HG03139 (cell line): ENCODE measurements around the gene TRMT112.

ENCODE experiments used
- ATAC-seq: cut with Tn5 transposase; IDR thresholded peaks from one replicate; pipeline ENCODE4 v1.9.1; 2021; ENCODE audit not compliant: unreplicated experiment

The TRMT112 gene

DNA sequence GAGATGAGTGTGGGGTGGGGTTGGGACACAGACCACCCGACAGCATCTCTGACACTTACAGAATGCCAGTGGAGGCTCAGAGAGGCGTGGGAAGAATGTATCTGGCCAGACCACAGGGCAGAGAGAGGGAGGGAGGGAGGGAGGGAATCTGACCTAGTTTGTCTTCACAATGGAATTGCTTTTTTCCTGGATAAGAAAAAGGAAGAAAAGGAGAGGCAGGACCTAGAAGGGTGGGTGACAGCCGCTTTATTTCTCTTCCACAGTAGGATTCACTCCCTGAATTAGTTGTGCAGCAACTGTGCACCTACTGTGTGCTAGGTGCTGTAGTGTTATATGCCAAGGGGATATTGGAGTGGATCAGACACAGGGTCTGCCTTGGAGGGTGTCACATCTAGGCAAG is 22.6 kb downstream of the TRMT112 start:
- no peak for ATAC-seq

DNA sequence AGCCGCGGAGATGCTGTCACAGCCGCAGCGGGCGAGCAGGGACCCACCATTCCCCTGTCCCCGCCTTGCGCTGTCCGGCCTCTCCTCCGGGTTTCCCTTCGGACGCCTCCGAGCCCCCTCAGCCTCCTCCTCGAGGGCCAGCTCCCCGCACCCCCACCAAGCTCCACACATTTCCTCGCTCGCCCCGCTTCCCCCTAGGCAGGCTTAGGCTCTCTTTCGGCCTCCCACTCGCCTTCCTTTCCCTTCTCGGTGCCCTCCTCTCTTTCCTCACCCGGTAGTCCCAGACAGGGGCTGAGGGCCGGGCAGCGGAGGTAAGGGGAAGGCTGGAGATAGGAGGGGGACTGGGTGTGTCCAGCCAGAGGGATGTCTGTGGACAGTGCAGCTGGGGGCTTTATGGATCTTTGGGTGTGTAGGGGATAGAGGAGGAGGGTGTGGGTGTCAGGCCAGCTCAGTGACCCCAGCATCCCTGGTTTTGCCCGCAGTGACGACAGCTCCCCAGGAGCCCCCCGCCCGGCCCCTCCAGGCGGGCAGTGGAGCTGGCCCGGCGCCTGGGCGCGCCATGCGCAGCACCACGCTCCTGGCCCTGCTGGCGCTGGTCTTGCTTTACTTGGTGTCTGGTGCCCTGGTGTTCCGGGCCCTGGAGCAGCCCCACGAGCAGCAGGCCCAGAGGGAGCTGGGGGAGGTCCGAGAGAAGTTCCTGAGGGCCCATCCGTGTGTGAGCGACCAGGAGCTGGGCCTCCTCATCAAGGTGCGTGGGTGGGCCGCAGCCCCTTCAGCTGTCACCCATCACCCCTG is 24.7 kb downstream of the TRMT112 start:
- no peak for ATAC-seq

DNA sequence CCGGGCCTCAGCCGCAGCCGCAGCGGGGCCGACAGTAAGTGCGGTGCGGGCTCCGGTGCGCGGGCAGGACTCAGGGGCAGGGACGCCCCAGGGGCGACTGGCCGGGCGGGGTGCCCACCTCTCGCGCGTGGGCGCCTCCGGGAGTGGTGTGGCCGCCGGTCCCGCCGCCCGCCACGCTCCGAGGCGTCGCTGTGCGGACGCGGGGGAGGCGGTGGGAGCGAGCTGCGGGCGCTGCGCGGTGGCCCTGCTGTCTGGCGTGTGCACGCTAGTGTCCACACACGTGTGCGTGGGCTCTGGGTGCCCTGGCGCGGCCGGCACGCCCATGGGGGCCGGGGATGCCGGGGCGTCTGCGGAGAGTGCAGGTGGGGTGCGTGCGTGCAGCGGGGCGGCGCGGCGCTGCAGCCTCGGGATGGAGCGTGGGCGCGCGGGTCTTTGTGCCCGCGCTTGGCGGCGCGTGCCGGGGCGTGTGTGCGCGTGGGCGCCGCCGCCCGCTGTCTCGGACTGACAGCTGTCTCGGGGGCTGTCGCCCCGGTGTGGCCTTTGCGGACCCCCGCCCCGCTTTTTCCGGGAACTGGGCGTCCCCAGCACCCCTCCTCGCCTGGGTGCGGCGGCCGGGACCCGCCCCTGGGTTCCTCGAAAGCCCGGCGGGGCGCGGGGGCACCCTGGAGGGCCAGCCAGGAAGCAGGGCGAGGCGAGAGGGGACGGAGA is 25.5 kb downstream of the TRMT112 start:
- no peak for ATAC-seq

DNA sequence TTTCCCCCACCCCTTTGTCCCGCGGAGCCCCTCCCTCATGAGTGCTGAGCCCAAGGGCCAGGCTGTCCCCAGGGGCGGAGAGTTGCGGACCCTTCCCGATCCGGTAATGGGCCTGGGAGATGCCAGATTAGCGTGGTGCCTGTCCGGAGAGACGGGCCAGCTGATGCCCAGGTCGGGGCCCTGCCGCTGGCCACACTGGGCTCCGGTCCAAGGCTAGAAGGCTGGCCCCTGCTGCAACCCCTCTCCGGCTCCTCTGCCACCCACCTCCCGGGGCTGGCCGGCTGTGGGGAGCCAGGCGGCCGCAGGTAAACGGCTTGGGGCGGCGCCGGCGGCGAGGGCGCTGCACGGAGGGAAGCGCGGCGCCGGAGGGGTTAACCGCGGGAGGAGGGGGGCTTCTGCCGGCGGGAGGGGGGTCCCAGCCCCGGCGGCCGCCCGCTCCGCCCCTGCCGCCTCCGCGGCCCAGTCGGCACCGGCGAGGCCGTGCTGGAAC is 26.1 kb downstream of the TRMT112 start, which contains the start of gene KCNK4:
Gene KCNK4 (plus strand): TSS at position 41 of the 490 bp plus-strand sequence. CDS start 1,717 bp downstream, outside the sequence.
- ATAC-seq = no peak

DNA sequence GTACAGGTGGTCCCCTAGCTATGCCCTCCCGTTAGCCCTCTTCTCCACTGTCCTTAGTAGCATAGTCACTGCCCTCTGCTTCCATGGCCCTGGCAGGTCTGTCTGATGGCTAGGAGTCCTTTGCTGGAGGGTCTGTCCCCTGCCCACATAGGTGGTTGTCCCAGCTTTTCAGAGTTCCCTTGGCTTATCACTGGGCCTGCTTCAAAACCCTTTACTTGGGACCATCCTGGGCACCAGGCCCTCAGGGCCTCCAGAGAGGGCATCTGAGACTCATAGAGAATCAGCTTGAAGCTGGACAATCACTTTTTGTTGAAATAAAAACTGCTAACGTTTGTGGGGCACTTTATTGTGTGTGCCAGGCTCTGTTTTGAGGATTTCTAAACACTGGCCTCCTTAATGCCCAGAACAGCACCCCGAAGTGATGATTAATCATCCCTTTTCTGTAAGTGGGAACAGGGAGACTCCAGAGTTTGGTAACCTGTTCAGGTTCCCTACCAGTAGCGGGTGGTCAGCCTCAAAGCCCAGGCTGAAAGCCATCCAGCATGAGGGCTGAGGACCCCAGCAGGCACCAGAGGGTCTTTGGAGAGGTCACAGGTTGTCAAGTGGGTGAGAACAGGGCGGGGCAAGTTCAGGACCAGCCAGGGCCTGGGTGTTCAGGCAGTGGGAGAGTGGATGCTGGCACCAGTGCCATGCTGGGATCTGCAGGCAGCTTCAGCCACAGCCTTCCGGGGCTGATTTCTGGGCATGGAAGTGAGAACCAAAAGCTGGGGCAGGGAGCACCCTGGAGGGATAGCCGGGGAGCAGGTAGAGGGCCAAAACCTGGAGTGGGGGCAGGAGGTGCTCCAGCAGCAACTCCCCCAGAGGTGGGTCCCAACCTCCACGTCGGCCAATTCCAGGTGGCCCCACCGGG is 26.8 kb downstream of the TRMT112 start:
- no peak for ATAC-seq

DNA sequence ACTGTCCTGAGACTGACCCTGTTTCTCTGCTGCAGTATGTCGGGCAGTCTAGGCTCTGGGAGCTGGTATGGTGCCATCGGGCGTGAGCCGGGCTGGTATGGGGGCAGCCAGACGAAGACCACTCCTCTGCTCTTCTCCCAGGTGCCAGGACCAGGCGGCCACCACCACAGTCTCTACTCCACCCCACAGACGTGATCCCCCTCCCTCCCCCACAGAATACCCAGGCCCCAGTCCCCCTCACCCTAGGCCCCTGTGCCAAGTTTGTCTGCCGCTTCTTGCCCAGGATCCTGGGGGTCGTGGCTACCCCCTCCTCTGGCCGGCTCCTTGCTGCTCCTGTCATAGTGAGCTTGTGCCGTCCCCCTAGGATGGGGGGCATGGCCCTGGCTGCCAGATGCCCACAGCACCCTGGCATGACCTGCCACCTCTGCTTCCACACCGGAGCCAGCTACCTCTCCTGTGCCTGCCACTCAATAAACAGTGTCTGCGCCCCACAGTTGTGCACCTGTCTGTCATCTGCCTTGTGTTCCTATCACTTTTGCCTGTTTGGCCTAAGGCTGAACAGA is 28.3 kb downstream of the TRMT112 start:
- no peak for ATAC-seq

DNA sequence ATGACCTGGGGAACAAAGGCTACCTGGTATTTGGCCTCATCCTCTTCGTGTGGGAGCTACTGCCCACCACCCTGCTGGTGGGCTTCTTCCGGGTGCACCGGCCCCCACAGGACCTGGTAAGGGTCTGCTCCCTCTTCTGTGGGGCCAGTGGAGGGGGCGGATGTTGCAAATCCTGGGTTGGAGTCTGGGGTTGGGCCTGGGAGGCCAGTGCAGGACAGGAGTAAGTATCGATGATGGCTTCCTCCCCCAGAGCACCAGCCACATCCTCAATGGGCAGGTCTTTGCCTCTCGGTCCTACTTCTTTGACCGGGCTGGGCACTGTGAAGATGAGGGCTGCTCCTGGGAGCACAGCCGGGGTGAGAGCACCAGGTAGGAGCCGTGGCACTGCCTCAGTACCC is 29.0 kb downstream of the TRMT112 start:
- ATAC-seq = no peak

DNA sequence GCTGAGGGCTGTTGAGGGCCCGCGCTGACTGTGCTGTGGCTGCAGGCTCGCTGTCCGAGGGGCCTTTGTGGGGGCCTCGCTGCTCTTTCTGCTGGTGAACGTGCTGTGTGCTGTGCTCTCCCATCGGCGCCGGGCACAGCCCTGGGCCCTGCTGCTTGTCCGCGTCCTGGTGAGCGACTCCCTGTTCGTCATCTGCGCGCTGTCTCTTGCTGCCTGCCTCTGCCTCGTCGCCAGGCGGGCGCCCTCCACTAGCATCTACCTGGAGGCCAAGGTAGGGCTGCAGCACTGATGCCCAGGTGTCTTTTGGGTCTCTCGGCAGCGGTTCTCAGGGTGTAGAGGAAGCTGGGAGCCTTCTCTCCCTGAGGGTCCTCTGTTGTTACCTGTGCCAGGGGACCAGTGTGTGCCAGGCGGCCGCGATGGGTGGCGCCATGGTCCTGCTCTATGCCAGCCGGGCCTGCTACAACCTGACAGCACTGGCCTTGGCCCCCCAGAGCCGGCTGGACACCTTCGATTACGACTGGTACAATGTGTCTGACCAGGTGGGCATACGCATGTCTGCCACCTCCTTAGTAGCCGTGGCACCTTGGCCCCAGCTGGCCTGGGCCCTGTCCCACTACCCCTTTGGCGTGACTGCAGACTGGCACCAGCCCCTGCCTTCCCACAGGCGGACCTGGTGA is 29.5 kb downstream of the TRMT112 start:
- no peak for ATAC-seq

DNA sequence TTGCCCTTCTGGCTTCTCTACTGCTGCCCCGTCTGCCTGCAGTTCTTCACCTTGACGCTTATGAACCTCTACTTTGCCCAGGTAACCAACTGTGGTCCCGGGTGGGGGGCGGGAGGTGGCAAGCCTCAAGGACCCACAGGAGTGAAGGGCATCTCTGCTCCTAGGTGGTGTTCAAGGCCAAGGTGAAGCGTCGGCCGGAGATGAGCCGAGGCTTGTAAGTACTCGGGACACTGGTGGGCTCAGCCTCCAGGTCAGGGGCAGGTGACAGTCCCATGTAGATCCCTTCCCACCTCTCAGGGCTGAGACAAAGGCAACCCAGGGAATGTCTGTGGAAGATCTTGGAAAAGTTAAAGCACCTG is 30.6 kb downstream of the TRMT112 start:
- ATAC-seq = no peak

DNA sequence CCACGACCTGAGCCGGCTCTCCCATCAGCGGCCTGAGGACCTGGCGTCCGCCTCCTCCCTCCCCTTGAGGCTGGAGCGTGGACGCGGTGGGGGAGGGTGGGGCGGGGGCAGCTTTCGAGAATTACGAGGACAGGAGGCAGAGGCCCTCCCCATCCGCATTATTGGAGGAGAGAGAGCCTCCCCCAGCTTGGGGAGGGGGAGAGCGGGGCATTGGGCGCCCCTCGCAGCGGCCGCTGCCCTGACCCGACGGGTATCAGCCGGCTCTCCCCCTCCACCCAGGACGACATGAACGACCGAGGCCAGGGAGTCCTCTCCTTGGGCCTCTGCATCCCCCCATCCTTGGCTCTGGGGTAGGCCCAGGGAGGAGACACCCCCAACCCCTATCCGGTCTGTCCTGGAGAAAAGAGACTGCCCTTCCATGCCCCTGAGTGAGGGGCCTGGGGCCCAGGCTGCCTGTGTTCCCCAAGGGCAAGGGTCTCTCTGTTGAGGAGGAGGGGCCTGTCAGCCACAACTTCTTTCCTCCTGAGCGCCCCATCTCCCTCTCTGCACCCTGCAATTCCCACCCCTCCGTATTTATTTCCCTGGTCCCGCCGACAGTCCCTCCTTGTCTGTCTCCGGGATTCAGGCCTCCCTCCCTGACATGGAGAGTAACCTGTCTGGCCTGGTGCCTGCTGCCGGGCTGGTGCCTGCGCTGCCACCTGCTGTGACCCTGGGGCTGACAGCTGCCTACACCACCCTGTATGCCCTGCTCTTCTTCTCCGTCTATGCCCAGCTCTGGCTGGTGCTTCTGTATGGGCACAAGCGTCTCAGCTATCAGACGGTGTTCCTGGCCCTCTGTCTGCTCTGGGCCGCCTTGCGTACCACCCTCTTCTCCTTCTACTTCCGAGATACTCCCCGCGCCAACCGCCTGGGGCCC is 31.2 kb downstream of the TRMT112 start:
- ATAC-seq = no peak

DNA sequence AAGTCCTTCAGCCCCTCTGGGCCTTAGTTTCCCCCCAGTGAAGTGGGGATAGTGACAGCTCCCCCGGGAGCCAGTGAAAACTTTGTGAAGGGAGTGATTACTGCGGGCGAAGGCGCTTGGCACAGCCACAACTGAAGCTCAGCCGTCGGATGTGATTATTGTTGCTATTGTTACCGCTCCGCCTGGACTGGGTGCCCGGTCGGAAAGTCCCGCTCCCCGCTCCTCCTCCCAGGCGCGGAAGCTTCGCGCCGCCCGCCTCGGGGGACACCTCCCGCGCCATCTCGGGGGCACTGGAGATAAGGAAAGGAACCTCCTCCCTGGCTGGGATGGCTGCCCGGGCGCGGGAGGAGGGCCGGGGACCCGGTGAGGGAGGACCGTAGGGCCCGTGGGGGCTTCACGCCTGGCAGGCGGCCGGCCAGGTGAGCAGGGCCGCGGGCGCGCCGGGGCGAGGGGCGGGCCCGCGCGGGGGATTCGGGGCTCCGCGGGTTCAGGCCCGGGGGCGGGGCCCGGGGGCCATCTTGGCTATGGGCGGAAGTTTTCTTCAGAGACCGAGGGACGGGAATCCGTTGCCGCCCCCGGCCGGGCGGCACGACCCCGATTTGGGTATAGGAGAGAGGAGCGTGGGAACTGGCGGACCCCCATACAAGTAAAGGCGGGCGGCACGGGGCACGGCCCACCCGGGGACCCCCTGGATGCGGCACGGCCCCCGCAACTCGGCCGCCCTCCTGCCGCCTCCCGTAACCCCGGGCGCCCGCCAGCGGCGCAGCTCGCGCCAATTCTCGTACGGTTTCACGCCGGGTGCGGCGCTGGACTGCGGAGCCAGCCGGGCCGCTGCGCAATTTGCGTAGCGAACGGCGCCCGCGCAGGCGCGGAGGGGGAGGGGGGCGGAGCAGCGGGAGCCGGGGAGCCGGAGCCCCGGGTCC is 32.1 kb downstream of the TRMT112 start, which contains the start of gene GPR137:
Gene GPR137 (plus strand): TSS at position 887 of the 923 bp plus-strand sequence. CDS start 677 bp downstream, outside the sequence.
- peak; percentile 48 for ATAC-seq

DNA sequence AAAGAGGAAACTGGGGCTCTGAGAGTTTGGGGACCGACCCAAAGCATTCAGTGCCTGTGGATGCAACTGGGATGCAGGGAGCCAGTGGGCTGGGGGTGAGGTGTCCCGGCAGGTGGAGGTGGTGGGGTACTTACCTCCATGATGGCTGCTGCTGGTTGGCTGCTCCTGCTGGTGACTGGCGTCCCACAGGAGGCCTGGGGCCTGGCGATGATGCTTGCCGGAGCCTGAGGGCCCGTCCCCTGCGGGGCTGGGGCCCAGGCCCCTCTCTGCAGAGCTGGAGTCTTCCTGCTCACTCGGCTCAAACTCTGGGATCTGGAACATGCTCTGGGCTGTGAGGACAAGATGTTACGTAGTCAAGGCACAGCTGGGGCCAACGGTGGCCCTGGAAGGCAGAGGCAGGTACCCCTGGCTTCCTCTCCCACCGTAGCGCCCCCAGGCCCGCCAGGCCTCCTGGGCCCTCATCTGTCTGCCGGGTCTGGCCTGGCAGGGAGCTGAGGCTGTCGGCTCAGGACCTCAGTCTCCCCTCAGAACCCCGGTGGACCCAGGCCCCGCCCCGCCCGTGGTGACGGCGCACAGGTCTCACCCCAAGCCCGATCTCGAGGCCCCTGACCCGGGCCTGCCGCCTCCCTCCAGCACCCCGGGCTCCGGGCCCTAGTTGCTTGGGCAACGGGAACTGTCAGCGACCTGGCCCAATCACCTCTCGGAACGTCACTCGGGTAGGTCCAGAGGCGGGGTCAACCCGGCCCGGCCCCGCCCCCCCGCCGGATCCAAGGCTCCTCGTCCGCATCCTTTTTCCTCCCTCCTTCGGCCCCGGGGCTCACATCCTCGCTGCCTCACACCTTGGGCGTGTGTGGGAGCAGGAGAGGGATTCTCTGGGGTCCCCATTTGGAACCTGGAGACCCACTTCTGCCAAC is 33.1 kb downstream of the TRMT112 start, which contains the start of gene BAD:
Gene BAD (minus strand): TSS at position 618 of the 914 bp plus-strand sequence. CDS start 297 bp downstream, at position 321.
- ATAC-seq = peak; percentile 60

DNA sequence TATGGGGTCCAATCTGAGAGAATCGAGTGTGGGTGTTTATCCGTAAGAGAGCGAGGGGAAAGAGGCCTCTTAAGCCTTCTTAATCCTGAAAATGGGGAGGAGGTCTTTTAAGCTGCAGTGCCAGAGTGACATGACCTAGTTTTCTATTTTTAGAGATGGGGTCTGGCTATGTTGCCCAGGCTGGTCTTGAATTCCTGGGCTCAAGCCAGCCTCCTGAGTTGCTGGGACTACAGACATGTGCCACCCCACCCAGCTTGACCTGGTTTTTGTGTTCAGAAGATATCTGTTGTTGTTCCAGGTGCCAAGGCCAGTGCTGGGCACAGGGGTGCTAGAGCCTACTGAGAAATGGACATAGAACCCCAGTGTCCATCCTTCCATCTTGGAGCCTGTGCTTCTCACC is 34.3 kb downstream of the TRMT112 start:
- no peak for ATAC-seq

DNA sequence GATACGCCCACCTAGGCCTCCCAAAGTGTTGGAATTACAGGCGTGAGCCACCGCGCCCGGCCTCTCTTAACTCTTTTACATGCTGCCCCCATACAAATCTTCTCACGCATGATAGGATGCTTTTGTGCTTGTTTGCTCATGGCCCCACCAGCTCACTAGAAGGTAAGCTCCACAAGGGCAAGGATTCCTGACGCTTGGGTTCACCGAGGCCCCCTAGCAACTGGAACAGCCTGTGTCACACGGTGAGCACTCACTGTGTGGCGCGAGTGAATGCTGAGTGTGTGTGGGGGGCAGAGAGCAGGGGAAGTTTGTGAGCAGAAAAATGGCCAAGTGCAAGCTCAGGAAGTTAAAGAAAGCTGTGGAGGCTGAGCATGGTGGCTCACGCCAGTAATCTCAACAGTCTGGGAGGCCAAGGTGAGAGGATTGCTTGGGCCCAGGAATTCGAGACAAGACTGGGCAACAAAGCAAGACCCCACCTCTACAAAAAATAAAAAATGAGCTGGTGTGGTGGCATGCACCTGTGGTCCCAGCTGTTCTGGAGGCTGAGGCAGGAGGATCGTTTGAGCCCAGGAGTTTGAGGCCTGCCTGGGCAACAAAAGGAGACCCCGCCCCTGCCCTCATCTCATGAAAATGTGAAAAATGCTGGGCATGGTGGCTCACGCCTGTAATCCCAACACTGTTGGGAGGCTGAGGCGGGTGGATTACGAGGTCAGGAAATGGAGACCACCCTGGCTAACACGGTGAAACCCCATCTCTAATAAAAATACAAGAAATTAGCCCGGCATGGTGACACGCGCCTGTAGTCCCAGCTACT is 35.2 kb downstream of the TRMT112 start:
- no peak for ATAC-seq

DNA sequence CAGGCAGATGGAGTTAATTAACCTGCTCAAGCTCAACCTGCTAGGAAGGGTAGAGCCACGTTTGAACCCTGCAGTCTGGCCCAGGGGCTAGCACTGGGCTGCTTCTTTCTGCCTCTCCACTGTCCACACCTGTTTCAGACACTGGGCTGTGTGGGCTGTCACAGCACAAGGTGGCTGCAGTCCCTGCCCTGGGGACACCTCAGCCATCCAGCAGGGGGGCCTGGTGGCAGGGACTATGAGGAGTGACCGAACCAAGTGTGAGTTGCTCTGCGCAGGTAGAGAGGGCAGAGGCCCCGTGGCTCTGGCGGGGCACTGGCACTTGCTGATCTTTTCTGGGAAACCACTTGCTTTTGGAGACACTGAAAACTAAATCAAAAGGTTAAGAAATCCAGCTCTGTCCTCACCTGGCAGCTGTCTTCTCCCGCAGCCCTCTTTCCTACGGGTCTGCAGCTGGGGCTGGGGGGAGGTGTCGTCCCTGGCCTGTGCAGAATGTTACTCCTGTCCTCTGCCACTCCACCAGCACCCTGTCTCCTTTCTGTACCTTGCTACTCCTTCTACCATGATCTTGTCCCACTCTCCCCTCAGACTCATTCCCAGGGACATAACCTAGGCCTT is 38.7 kb downstream of the TRMT112 start:
- ATAC-seq = no peak
